GM12873 (cell line): ENCODE results near the gene AVPR1B.

Source experiments
- CTCF ChIP-seq: IDR thresholded peaks from 2 replicates; pipeline ENCODE4 v1.5.1; 2012; ENCODE audit warnings: low read depth, mild to moderate bottlenecking, moderate library complexity, low read length, control low read depth; ENCODE audit not compliant: insufficient read depth; ENCODE audit errors: missing control alignments

Gene AVPR1B

GRCh38 chr1:206094024-206094423 lies 23.2 kb downstream of the AVPR1B start:
- TF ChIP-seq CTCF: no peak

- no peak for TF ChIP-seq CTCF
These were observed 27.8 kb downstream of the AVPR1B start for GRCh38 chr1:206089341-206089740.

GRCh38 chr1:206087091-206087490 lies 30.1 kb downstream of the AVPR1B start:
- no peak for TF ChIP-seq CTCF

- TF ChIP-seq CTCF: no peak
These were observed 33.4 kb downstream of the AVPR1B start for GRCh38 chr1:206083750-206084149.

- TF ChIP-seq CTCF: no peak
These were observed 34.1 kb downstream of the AVPR1B start for GRCh38 chr1:206082831-206083695.

GRCh38 chr1:206081856-206082255 lies 35.3 kb downstream of the AVPR1B start:
- no peak for TF ChIP-seq CTCF

- TF ChIP-seq CTCF: no peak
These were observed 37.0 kb downstream of the AVPR1B start for GRCh38 chr1:206080026-206080820.
